OCI-LY7 (cell line): ENCODE results near the gene TLR3. TPM values are rescaled to one million over a fixed set of nuclear protein-coding genes. Genes with fewer than 3 reads are reported as not detected.

Experiments used
- BruUV-seq: library from RNA; stranded (reverse); fragments of 400-500 nt; replicated peaks from 2 replicates; lab custom pipeline; 2021; lab: Mats Ljungman, UMichigan
- CTCF ChIA-PET: fragments of 300-600 bp; sonication (Branson Sonifier 250); formaldehyde crosslinking; loops from one replicate; lab custom pipeline; 2022; ENCODE audit warnings: antibody characterized with exemption; ENCODE audit not compliant: unreplicated experiment; lab: Charles Lee
- POLR2A ChIA-PET: fragments of 300-600 bp; sonication (Branson Sonifier 250); formaldehyde crosslinking; loops from one replicate; lab custom pipeline; 2022; ENCODE audit warnings: antibody characterized with exemption; lab: Charles Lee
- DNase-seq: peaks from one replicate; pipeline ENCODE4 v3.0.0-alpha.2; 2015; ENCODE audit warnings: low spot score
- H2AFZ ChIP-seq: fragments of 200-600 bp; sonication (generic), shearing (Covaris generic); 2 replicates; pipeline ENCODE4 v1.6.1; 2014; ENCODE audit warnings: mild to moderate bottlenecking, antibody characterized with exemption, low read length, moderate library complexity
- H3K27ac ChIP-seq: fragments of 200-600 bp; sonication (generic); 2 replicates; pipeline ENCODE4 v1.5.1; 2014; ENCODE audit warnings: mixed run types, low read depth, mild to moderate bottlenecking, moderate library complexity, low read length, inconsistent platforms; ENCODE audit not compliant: poor library complexity, severe bottlenecking
- H3K36me3 ChIP-seq: fragments of 200-600 bp; sonication (generic); 2 replicates; pipeline ENCODE4 v1.6.1; 2014; ENCODE audit warnings: mild to moderate bottlenecking, antibody characterized with exemption, low read length, moderate library complexity, mixed read lengths; ENCODE audit not compliant: insufficient read depth
- H3K4me1 ChIP-seq: fragments of 200-600 bp; sonication (generic); 2 replicates; pipeline ENCODE4 v1.5.1; 2014; ENCODE audit warnings: mild to moderate bottlenecking, low read length; ENCODE audit not compliant: insufficient read depth, poor library complexity, severe bottlenecking
- H3K4me2 ChIP-seq: fragments of 200-600 bp; sonication (generic); 2 replicates; pipeline ENCODE4 v1.6.1; 2014; ENCODE audit warnings: mild to moderate bottlenecking, low read length
- H3K4me3 ChIP-seq: fragments of 200-600 bp; sonication (generic); 2 replicates; pipeline ENCODE4 v1.5.1; 2014; ENCODE audit warnings: mild to moderate bottlenecking, low read depth, low read length; ENCODE audit not compliant: poor library complexity, severe bottlenecking
- H3K79me2 ChIP-seq: fragments of 200-600 bp; sonication (generic); 2 replicates; pipeline ENCODE4 v1.6.1; 2016; ENCODE audit warnings: low read depth, mild to moderate bottlenecking, low read length, moderate library complexity, mixed read lengths; ENCODE audit not compliant: insufficient read depth
- H3K9me2 ChIP-seq: fragments of 200-600 bp; sonication (generic); 2 replicates; pipeline ENCODE4 v1.6.1; 2016; ENCODE audit warnings: mild to moderate bottlenecking, low read length, mixed read lengths; ENCODE audit not compliant: insufficient read depth
- H3K9me3 ChIP-seq: fragments of 200-600 bp; sonication (generic); 2 replicates; pipeline ENCODE4 v1.6.1; 2014; ENCODE audit warnings: mild to moderate bottlenecking, mixed run types, low read length, mixed read lengths
- H4K20me1 ChIP-seq: fragments of 200-600 bp; sonication (generic); 2 replicates; pipeline ENCODE4 v1.6.1; 2014; ENCODE audit warnings: mild to moderate bottlenecking, antibody characterized with exemption, low read length, moderate library complexity, mixed read lengths; ENCODE audit not compliant: insufficient read depth
- EZH2phosphoT487 ChIP-seq: fragments of 200-600 bp; sonication (generic); IDR thresholded peaks from 2 replicates; pipeline ENCODE4 v1.6.1; 2018; ENCODE audit warnings: low read depth, borderline replicate concordance, mild to moderate bottlenecking, mixed run types, antibody characterized with exemption, low read length, moderate library complexity, mixed read lengths
- intact Hi-C: fragments of 100-400 bp; cut with micrococcal nuclease; formaldehyde crosslinking; loops from one replicate; pipeline ENCODE4 v1.10.0; 2022; ENCODE audit not compliant: unreplicated experiment
- total RNA-seq, 2 experiments: library from RNA; depleted of rRNA in 1 of 2; stranded (reverse); fragments of >200 nt in 1 of 2; shearing (Covaris generic) in 1 of 2; gene quantifications; 2 replicates each; pipeline ENCODE4 v1.2.3, GENCODE V29; 2014 to 2022
- TF ChIP-seq, protein P1 (sequence below): fragments of 200-600 bp; sonication (generic); conservative IDR thresholded peaks from 2 replicates; pipeline ENCODE4 v1.5.1; 2014; ENCODE audit warnings: mild to moderate bottlenecking, antibody characterized with exemption, low read length, moderate library complexity, mixed read lengths

TLR3 gene
- total RNA-seq, 2 experiments from 2014 or later, result 0.38 to 0.53 TPM

DNA sequence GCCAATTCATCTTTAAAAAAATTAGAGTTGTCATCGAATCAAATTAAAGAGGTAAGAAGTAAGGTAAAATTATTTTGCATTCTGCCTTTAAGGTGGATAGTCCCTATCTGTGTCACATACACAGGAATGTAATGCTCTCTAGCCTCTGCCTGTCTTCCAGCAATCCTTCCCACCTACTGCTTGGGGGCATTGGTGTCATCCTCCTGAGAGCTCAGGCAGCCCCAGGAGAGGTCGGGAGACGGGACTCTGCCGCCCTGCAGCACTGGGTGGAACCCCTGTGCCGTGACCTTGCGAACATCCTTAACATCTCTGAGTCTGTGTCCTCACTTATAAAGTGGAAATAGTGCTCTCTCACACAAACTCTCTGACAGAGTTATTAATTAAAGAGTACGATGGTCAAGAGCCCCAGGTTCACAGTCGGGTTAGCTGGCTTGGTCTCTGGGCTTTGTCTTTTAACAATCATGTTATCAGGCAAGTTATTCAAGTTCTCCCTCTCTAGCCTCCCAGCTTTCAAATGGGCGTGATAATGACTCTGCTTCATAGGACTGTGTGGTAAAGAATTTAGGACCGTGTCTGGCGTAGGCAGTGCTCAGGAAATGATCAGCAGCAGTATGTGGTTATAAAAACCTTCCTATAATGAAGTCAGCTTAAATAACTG, 10.2 kb downstream of the TLR3 start:
- no peak for DNase-seq
- no TSS peak for BruUV-seq
- Histone ChIP-seq H4K20me1 (no peaks in the 10 kb centered on the region), H3K9me2 (no peaks in the 10 kb centered on the region), H3K27ac (no peak overlapping the region), H2AFZ (no peak overlapping the region), H3K36me3 (no peaks in the 10 kb centered on the region), H3K9me3 (no peaks in the 10 kb centered on the region), H3K4me2 (no peak overlapping the region), H3K4me3 (no peak overlapping the region), H3K4me1 (no peaks in the 10 kb centered on the region), H3K79me2 (no peaks in the 10 kb centered on the region)
- ChIA-PET CTCF (no interaction called here), POLR2A (interaction anchor here (0.5 kb wide), 1 partner anchor 1947 kb away, joined by 4 read pairs; no protein-coding TSS in a partner anchor)
- intact Hi-C loops, result no loop called here
- TF ChIP-seq, protein P1, sequence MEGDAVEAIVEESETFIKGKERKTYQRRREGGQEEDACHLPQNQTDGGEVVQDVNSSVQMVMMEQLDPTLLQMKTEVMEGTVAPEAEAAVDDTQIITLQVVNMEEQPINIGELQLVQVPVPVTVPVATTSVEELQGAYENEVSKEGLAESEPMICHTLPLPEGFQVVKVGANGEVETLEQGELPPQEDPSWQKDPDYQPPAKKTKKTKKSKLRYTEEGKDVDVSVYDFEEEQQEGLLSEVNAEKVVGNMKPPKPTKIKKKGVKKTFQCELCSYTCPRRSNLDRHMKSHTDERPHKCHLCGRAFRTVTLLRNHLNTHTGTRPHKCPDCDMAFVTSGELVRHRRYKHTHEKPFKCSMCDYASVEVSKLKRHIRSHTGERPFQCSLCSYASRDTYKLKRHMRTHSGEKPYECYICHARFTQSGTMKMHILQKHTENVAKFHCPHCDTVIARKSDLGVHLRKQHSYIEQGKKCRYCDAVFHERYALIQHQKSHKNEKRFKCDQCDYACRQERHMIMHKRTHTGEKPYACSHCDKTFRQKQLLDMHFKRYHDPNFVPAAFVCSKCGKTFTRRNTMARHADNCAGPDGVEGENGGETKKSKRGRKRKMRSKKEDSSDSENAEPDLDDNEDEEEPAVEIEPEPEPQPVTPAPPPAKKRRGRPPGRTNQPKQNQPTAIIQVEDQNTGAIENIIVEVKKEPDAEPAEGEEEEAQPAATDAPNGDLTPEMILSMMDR, result no peak
- no peak for TF ChIP-seq EZH2phosphoT487

DNA sequence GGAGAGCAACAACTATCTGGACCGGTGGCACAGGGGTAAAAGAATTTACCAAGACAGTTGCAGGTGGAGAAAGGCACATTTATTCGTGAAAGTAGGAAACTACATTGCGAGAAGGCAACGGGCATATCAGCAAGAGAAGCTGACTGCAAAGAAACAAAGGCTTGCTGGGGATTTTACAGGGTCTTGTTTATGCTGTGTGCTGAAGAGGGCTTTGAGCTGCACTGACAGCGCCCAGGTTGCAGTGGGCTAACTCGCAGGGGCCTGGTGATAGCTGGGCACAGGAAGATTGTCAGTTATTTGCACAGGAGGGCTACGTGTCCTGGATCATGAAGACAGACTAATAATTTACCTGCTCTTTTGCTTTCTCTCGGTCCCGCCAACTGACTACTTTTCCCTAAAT, 10.7 kb downstream of the TLR3 start:
- Histone ChIP-seq H3K4me1 (no peaks in the 10 kb centered on the region), H3K79me2 (no peaks in the 10 kb centered on the region), H4K20me1 (no peaks in the 10 kb centered on the region), H3K27ac (no peak overlapping the region), H3K36me3 (no peaks in the 10 kb centered on the region), H3K9me3 (no peaks in the 10 kb centered on the region), H2AFZ (no peak overlapping the region), H3K4me2 (no peak overlapping the region), H3K9me2 (no peaks in the 10 kb centered on the region), H3K4me3 (no peak overlapping the region)
- CTCF ChIA-PET, result no interaction called here
- intact Hi-C loops, result no loop called here
- POLR2A ChIA-PET, result no interaction called here
- no peak for DNase-seq
- no TSS peak for BruUV-seq
- TF ChIP-seq, protein P1, result no peak
- TF ChIP-seq EZH2phosphoT487, result no peak

DNA sequence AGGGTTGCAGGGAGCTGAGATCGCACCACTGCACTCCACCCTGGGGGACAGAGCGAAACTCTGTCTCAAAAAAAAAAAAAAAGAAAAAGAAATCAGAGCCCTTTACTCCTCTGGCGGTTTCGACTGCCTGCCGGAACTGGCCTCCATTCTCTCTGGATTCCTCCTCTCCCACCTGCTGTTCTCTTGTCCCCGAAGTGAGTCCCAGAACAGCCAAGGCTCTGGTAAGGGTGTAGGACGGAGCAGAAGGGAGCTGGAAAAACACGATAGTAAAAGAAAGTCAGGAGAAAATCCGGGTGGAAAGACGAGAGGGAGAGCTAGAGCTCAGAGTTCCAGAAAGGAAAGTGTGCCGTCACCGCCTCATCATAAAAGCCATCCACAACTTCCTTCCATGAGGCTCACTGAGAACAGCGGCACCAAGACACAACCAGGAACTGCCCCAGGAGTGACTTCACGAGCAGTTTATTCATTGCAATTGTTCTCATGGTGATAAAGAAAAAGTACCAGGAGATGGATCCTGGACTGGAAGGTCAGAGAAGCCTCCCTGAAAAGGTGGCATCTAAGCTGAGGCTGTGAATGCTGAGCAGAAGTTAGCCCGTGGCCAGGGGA, 12.3 kb downstream of the TLR3 start:
- no peaks in the 10 kb centered on the region for H3K79me2 ChIP-seq
- intact Hi-C loops, result no loop called here
- H3K27ac ChIP-seq, result no peak overlapping the region
- H3K4me2 ChIP-seq, result no peak overlapping the region
- DNase-seq, result no peak
- no peak for TF ChIP-seq EZH2phosphoT487
- TF ChIP-seq, protein P1, result no peak
- H3K36me3 ChIP-seq, result no peaks in the 10 kb centered on the region
- H3K4me3 ChIP-seq, result no peak overlapping the region
- no TSS peak for BruUV-seq
- no peaks in the 10 kb centered on the region for H3K9me3 ChIP-seq
- POLR2A ChIA-PET, result no interaction called here
- CTCF ChIA-PET, result no interaction called here
- no peaks in the 10 kb centered on the region for H4K20me1 ChIP-seq
- no peaks in the 10 kb centered on the region for H3K4me1 ChIP-seq
- H2AFZ ChIP-seq, result no peak overlapping the region
- no peaks in the 10 kb centered on the region for H3K9me2 ChIP-seq
